ENCODE data around the gene CATSPER1.
"Not testable (repeated sequence)": the region's sequence is repeated elsewhere in the genome, so short reads cannot be mapped to it uniquely, and the experiment has no call there.

The CATSPER1 gene

GRCh38 chr11:66037327-66037726, 11.0 kb upstream of the CATSPER1 start:
- H3K36me3 ChIP-seq (ENCODE audit: insufficient read depth, low read length): no peaks in the 10 kb centered on the region
- H3K27me3 ChIP-seq (ENCODE audit: control insufficient read depth in 1 of 2, insufficient read depth in 2 of 2, low read length in 2 of 2): no peaks in the 10 kb centered on the region
- H3K27ac ChIP-seq (ENCODE audit: low read depth, low read length): no peak overlapping the region
- no peak overlapping the region for H3K4me3 ChIP-seq (ENCODE audit: low read depth in 1 of 2, low read length in 2 of 2)
- no peaks in the 10 kb centered on the region for H3K9me3 ChIP-seq (ENCODE audit: low read length)
- no peaks in the 10 kb centered on the region for H3K4me1 ChIP-seq (ENCODE audit: insufficient read depth, low read length)
- no peak overlapping the region for H3K9ac ChIP-seq (ENCODE audit: low read length)

- H3K36me3 ChIP-seq (ENCODE audit: insufficient read depth, low read length): no peaks in the 10 kb centered on the region
- no peak overlapping the region for H3K27ac ChIP-seq (ENCODE audit: low read depth, low read length)
- no peaks in the 10 kb centered on the region for H3K27me3 ChIP-seq (ENCODE audit: control insufficient read depth in 1 of 2, insufficient read depth in 2 of 2, low read length in 2 of 2)
- H3K9ac ChIP-seq (ENCODE audit: low read length): no peak overlapping the region
- H3K4me1 ChIP-seq (ENCODE audit: insufficient read depth, low read length): no peaks in the 10 kb centered on the region
- H3K4me3 ChIP-seq (ENCODE audit: low read depth in 1 of 2, low read length in 2 of 2): no peak overlapping the region
- H3K9me3 ChIP-seq (ENCODE audit: low read length): no peaks in the 10 kb centered on the region
Measured at GRCh38 chr11:66036334-66036710, 10.0 kb upstream of the CATSPER1 start.

GRCh38 chr11:66035653-66036333, 9.5 kb upstream of the CATSPER1 start:
- Histone ChIP-seq H3K4me3 (ENCODE audit: low read depth in 1 of 2, low read length in 2 of 2) (no peak overlapping the region), H3K9me3 (ENCODE audit: low read length) (no peaks in the 10 kb centered on the region), H3K27me3 (ENCODE audit: control insufficient read depth in 1 of 2, insufficient read depth in 2 of 2, low read length in 2 of 2) (no peaks in the 10 kb centered on the region), H3K36me3 (ENCODE audit: insufficient read depth, low read length) (no peaks in the 10 kb centered on the region), H3K27ac (ENCODE audit: low read depth, low read length) (no peak overlapping the region), H3K9ac (ENCODE audit: low read length) (no peak overlapping the region), H3K4me1 (ENCODE audit: insufficient read depth, low read length) (no peaks in the 10 kb centered on the region)

- no peaks in the 10 kb centered on the region for H3K9me3 ChIP-seq (ENCODE audit: low read length)
- no peaks in the 10 kb centered on the region for H3K36me3 ChIP-seq (ENCODE audit: insufficient read depth, low read length)
- no peak overlapping the region for H3K4me3 ChIP-seq (ENCODE audit: low read depth in 1 of 2, low read length in 2 of 2)
- no peak overlapping the region for H3K9ac ChIP-seq (ENCODE audit: low read length)
- no peaks in the 10 kb centered on the region for H3K27me3 ChIP-seq (ENCODE audit: control insufficient read depth in 1 of 2, insufficient read depth in 2 of 2, low read length in 2 of 2)
- no peaks in the 10 kb centered on the region for H3K4me1 ChIP-seq (ENCODE audit: insufficient read depth, low read length)
- no peak overlapping the region for H3K27ac ChIP-seq (ENCODE audit: low read depth, low read length)
Measured at GRCh38 chr11:66032957-66033735, 6.9 kb upstream of the CATSPER1 start.

GRCh38 chr11:66023186-66023440, 3.2 kb downstream of the CATSPER1 start:
- not testable (repeated sequence) for H3K27me3 ChIP-seq (ENCODE audit: control insufficient read depth in 1 of 2, insufficient read depth in 2 of 2, low read length in 2 of 2); H3K9me3 ChIP-seq (ENCODE audit: low read length); H3K9ac ChIP-seq (ENCODE audit: low read length); H3K4me3 ChIP-seq (ENCODE audit: low read depth in 1 of 2, low read length in 2 of 2); H3K27ac ChIP-seq (ENCODE audit: low read depth, low read length); H3K36me3 ChIP-seq (ENCODE audit: insufficient read depth, low read length); H3K4me1 ChIP-seq (ENCODE audit: insufficient read depth, low read length)

GRCh38 chr11:66022401-66023185, 3.7 kb downstream of the CATSPER1 start:
- Histone ChIP-seq H3K27me3 (ENCODE audit: control insufficient read depth in 1 of 2, insufficient read depth in 2 of 2, low read length in 2 of 2) (peaks cover 0 to 10% of the 10 kb centered on the region in 2 donors), H3K9ac (ENCODE audit: low read length) (no peak overlapping the region), H3K27ac (ENCODE audit: low read depth, low read length) (no peak overlapping the region), H3K4me3 (ENCODE audit: low read depth in 1 of 2, low read length in 2 of 2) (peak overlapping the region; percentile 21 to 35), H3K36me3 (ENCODE audit: insufficient read depth, low read length) (no peaks in the 10 kb centered on the region), H3K4me1 (ENCODE audit: insufficient read depth, low read length) (no peaks in the 10 kb centered on the region), H3K9me3 (ENCODE audit: low read length) (no peaks in the 10 kb centered on the region)

- H3K4me1 ChIP-seq (ENCODE audit: insufficient read depth, low read length): no peaks in the 10 kb centered on the region
- no peak overlapping the region for H3K9ac ChIP-seq (ENCODE audit: low read length)
- no peak overlapping the region for H3K4me3 ChIP-seq (ENCODE audit: low read depth in 1 of 2, low read length in 2 of 2)
- H3K27ac ChIP-seq (ENCODE audit: low read depth, low read length): no peak overlapping the region
- H3K36me3 ChIP-seq (ENCODE audit: insufficient read depth, low read length): no peaks in the 10 kb centered on the region
- no peaks in the 10 kb centered on the region for H3K9me3 ChIP-seq (ENCODE audit: low read length)
- H3K27me3 ChIP-seq (ENCODE audit: control insufficient read depth in 1 of 2, insufficient read depth in 2 of 2, low read length in 2 of 2): peaks cover 0 to 10% of the 10 kb centered on the region in 2 donors
Measured at GRCh38 chr11:66020618-66021357, 5.5 kb downstream of the CATSPER1 start.

- H3K36me3 ChIP-seq (ENCODE audit: insufficient read depth, low read length): no peaks in the 10 kb centered on the region
- H3K9ac ChIP-seq (ENCODE audit: low read length): no peak overlapping the region
- H3K27ac ChIP-seq (ENCODE audit: low read depth, low read length): no peak overlapping the region
- H3K9me3 ChIP-seq (ENCODE audit: low read length): no peaks in the 10 kb centered on the region
- no peaks in the 10 kb centered on the region for H3K4me1 ChIP-seq (ENCODE audit: insufficient read depth, low read length)
- H3K4me3 ChIP-seq (ENCODE audit: low read depth in 1 of 2, low read length in 2 of 2): no peak overlapping the region
- peaks cover 0 to 10% of the 10 kb centered on the region in 2 donors for H3K27me3 ChIP-seq (ENCODE audit: control insufficient read depth in 1 of 2, insufficient read depth in 2 of 2, low read length in 2 of 2)
Measured at GRCh38 chr11:66020212-66020611, 6.1 kb downstream of the CATSPER1 start.

GRCh38 chr11:66017321-66017720, 9.0 kb downstream of the CATSPER1 start:
- no peaks in the 10 kb centered on the region for H3K9me3 ChIP-seq (ENCODE audit: low read length)
- no peaks in the 10 kb centered on the region for H3K4me1 ChIP-seq (ENCODE audit: insufficient read depth, low read length)
- H3K4me3 ChIP-seq (ENCODE audit: low read depth in 1 of 2, low read length in 2 of 2): no peak overlapping the region
- H3K36me3 ChIP-seq (ENCODE audit: insufficient read depth, low read length): no peaks in the 10 kb centered on the region
- no peak overlapping the region for H3K9ac ChIP-seq (ENCODE audit: low read length)
- H3K27ac ChIP-seq (ENCODE audit: low read depth, low read length): no peak overlapping the region
- H3K27me3 ChIP-seq (ENCODE audit: control insufficient read depth in 1 of 2, insufficient read depth in 2 of 2, low read length in 2 of 2): peaks cover 10 to 11% of the 10 kb centered on the region in 2 donors

- Histone ChIP-seq H3K4me3 (ENCODE audit: low read depth in 1 of 2, low read length in 2 of 2) (no peak overlapping the region), H3K27me3 (ENCODE audit: control insufficient read depth in 1 of 2, insufficient read depth in 2 of 2, low read length in 2 of 2) (peaks cover 11 to 15% of the 10 kb centered on the region in 2 donors), H3K36me3 (ENCODE audit: insufficient read depth, low read length) (no peaks in the 10 kb centered on the region), H3K27ac (ENCODE audit: low read depth, low read length) (no peak overlapping the region), H3K9ac (ENCODE audit: low read length) (no peak overlapping the region), H3K9me3 (ENCODE audit: low read length) (no peaks in the 10 kb centered on the region), H3K4me1 (ENCODE audit: insufficient read depth, low read length) (peaks cover under 1% of the 10 kb centered on the region)
Measured at GRCh38 chr11:66016793-66017177, 9.5 kb downstream of the CATSPER1 start.

Data from muscle layer of colon (tissue), 2 donors.